Activated CD8-positive, alpha-beta memory T cell treated with anti-CD3 and anti-CD28 coated beads, Interleukin-2, amount 50 U/mL, for 4 hours (primary cell): ENCODE data around the gene COL16A1.

Source experiments
- DNase-seq: peaks from one replicate; pipeline ENCODE4 v3.0.0-alpha.2; 2020

COL16A1 gene

GRCh38 chr1:31663622-31664452, 40.0 kb downstream of the COL16A1 start:
- peak; percentile 66 for DNase-seq

GRCh38 chr1:31662463-31662862, 41.4 kb downstream of the COL16A1 start:
- DNase-seq, result no peak

GRCh38 chr1:31661856-31662255, 42.0 kb downstream of the COL16A1 start:
- no peak for DNase-seq

DNA sequence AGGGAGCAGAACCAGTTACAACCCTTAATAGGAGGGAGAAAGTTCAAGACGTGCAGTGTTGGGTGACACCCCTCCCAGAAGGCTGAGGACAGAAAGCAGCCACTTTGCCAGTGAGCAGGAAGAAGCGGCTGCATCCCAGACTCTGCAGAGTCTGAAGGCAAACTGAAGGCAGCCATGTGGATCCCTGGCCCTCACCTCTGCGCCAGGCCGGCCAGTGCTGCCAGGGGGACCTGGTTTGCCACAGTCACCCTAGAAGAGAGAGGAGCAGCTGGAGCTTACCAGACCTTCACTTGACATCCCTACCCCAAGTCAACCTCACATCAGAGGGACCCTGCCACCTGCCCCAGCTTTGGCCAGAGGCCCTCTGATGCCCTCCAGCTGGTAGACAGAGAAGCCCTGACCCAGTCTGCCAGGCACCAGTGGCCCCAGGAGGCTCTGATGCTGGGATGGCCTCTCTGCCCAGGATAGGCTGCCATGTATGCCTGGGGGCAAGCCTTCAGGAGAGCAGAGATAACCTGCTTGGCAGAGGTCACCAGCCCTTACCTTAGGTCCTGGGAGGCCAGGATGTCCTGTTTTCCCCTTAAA, 42.9 kb downstream of the COL16A1 start:
- no peak for DNase-seq

DNA sequence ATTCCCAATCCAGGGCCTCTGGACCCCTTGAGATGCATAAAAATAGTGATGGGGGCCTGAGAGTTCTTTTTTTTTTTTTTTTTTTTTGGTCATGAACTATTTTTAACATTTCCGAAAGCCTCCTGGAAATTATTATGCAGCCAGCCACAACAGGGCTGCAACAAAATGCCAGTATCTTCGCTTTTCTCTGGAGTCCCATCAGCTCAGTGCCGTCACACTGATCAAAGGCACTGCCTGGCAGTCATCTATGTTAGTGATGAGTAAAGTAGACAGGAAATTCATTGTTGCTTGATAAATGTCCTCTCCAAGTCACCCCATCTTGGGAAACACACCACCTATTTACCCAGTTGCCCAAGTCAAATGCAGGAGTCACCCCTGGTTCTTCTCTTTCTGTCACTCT, 43.9 kb downstream of the COL16A1 start:
- no peak for DNase-seq

- DNase-seq, result no peak
Measured at GRCh38 chr1:31658721-31659120, 45.1 kb downstream of the COL16A1 start.

GRCh38 chr1:31657972-31658510, 45.8 kb downstream of the COL16A1 start:
- DNase-seq, result no peak

- DNase-seq, result no peak
Measured at GRCh38 chr1:31657020-31657804, 46.6 kb downstream of the COL16A1 start.

DNA sequence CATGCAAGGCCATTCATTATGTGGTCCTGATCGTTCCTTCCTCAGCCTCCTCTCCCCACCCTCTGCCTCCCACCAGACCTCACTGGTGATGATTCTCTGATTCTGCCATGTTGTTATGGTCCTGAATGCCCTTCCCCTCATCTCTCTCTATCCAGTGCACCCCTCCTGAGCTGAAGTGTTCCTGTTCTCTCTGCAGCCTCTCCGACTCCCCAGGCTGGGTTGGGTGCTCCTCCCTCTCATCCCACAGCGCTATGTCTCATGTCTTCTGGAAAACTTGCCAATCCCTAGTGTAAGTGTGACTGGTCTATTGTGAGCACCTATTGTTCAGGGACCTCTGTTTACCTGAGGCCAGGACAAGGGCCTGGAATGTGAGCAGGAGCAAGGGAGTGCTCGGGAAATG, 48.1 kb downstream of the COL16A1 start:
- DNase-seq, result no peak

- DNase-seq, result no peak
Measured at GRCh38 chr1:31655104-31655503, 48.7 kb downstream of the COL16A1 start.

DNA sequence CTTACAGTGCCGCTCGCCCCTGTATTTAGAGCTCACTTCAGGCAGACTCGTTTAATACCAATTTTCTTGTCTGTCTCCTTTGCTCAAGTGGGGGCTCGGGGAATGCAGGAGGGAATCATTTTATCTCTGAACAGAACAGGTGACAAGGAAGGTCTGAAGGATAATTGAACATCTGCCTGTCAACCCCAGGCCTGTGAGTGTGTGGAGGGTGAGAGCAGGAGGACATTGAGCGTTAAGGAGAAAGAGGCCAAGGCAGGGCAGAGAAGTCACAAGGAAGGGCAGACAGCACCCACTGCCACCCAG, 49.4 kb downstream of the COL16A1 start:
- no peak for DNase-seq

DNA sequence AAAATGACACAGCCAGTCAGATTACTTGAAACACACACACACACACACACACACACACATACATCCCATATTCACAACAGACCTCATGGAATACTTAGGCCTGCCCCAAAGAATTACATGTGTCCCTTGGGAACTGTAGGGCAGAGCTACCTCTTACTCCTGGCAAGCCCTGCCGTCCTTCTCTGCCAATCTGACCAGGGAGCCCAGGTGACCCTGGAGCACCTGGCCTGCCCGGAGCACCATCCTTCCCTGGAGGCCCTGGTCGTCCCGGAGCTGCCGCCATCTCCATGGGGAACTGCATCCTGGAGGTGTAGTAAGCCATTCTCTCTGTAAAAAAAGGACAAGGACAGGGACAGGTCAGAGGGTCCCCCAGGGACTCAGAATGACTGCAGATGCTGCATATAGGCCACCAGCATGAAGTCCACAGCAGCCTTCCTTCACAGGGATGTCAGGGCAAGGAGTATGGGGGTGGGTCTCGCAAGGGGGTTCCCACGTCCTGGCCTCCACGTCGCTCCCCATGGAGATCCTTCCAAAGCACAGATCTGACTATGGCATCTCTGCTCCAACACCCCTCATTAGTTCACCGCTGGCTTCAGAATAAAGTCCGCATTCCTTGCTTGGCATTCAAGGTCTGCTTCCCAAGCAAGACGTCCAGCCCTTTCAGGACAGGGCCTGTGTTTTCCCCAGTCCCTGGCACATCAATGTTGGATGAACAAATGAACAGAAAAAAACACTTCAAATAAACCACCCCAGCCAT, 49.9 kb downstream of the COL16A1 start:
- DNase-seq, result no peak

- no peak for DNase-seq
Measured at GRCh38 chr1:31652891-31653499, 50.8 kb downstream of the COL16A1 start.

- DNase-seq, result no peak
Measured at GRCh38 chr1:31651766-31652165, 52.1 kb downstream of the COL16A1 start.

DNA sequence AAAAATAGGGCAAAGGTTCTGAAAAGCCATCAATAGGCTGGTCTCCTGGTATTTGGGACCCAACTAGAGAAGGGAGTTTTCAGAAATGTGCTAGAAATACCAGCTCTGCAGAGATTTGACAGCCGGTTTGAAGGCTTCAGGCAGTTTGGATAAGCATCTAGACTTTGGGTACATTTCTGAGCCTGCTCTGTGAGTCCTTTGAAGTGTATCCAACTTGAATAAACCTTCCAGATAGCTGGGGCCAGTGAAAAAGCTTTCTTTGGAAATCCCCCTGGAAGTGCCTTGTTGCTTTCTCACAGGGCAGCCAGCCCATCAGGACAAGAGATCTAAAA, 52.8 kb downstream of the COL16A1 start:
- DNase-seq, result no peak

DNA sequence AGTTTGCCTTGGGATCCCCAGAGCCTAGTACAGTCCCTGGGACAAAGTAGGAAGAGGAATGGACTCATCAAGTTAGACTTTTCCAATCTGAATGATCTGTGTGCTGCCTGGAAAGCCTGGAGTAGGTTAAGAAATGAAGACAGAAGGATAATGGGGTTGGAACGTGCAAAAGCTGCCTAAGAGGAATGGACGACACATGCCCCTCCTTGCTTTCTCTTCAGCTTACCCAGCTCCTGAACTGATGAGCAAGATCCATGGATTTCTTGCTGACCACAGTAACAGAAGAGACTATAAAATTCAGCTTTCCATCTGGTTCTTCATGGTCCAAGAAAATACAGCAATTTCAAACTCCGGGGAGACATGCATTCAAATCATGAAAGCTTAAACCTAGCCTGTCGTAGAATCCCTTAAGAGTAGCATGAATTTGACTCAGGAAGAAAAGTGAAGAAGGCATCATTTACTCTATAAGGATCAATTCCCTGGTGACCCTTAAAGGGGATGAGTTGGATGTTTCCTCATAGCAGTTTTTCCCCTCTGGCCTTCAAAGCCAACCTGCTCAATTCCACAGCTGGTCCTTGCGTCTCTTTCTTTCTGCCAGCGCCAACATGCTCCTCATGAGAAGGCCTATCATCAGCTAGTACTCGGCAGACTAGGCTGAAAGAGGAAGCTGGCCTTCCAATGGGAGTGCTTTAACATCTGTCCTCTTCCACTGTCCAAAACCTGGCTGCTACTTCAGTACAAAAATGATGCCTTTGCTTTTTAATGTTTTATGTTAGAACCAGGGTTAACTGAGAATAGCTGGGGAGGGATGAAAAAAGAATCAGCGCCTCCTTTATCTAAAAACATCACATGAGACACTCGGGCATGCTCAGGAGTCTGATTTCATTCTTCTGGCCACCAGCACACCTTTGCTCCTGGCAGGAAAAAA, 53.4 kb downstream of the COL16A1 start:
- DNase-seq, result no peak

DNA sequence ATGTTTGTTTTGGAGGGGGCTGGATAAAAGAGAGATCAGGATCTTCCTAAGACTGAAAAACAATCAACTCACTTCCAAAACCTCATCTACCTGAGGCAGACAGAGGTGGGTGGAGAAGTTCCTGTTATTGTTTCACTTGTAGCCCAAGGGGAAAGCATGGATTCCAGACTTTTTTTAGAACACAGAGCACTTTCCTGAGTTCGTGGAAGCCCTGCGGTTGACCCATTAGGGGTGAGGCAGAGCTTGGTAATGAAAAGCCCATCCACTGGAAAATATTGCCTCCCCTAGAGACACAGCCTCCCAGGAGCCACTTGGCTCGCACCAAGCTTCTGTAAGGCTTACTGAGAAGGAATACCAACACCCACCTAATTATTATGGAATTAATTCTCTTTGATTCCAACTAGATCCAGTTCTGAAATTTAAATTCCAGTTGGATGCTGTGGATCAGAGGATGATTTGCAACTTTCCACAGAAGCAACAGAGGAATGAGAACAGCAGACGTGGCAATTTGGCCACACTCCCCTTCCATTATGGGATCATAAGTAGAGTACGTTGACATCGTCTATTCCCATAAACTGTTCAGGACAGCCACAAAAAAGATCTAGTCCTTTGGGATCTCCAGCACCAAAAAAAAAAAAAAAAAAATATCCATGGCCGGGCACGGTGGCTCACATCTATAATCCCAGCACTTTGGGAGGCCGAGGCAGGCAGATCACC, 55.0 kb downstream of the COL16A1 start:
- no peak for DNase-seq

- no peak for DNase-seq
Measured at GRCh38 chr1:31648190-31648589, 55.6 kb downstream of the COL16A1 start.

GRCh38 chr1:31647106-31647505, 56.7 kb downstream of the COL16A1 start:
- DNase-seq, result no peak

DNA sequence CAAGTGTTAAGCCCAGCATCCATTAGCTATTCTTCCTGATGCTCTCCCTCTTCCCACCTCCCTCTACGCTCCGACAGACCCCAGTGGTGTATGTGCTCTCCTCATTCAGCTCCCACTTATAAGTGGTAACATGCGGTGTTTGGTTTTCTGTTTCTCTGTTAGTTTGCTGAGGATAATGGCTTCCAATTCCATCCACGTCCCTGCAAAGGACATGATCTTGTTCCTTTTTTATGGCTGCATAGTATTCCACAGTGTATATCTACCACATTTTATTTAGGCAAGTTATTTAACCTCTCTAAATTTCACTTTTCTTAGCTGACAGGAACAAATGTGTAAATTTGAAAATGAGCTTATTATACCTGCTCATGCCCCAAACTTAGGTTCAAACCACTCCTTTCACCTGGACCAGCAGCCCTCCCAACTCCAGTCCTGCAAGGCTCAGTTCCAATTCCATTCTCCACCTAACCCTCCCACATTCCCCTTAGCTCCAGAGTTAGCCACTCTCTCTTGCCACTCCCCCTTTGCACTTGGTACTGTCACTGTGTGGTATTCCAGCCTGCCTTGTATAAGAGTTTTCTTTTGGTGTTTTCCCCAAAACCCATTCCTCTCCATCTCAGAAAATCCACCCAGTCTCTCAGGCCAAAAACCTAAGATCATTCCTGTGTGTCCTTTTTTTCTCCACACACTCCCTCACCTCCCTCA, 57.4 kb downstream of the COL16A1 start:
- no peak for DNase-seq

DNA sequence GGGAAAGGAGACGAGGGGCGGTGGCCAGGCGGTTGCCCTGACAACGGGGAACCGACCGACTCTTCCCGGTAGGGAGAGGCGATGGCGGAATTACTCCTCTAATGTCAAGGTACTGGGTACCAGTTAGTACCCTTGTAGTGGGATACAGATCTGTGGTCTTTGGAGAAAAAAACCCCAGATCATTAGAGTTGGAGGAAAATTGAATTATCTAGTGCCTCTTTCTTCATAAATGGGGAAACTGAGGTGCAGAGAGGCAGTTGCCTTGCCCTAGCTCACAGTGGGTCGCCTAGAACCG, 58.6 kb downstream of the COL16A1 start:
- DNase-seq, result no peak
